Calu3 (cell line): Measurements from ENCODE around the gene YAF2. TPM values are rescaled to one million over a fixed set of nuclear protein-coding genes. Genes with fewer than 3 reads are reported as not detected.
"Not testable (repeated sequence)": the region's sequence is repeated elsewhere in the genome, so short reads cannot be mapped to it uniquely, and the experiment has no call there.

ENCODE experiments used
- BruUV-seq: library from RNA; stranded (reverse); fragments of 400-500 nt; replicated peaks from 2 replicates; lab custom pipeline; 2021; lab: Mats Ljungman, UMichigan
- CTCF ChIA-PET: fragments of 300-600 bp; sonication (Branson Sonifier 250); formaldehyde crosslinking; loops from one replicate; lab custom pipeline; 2022; ENCODE audit warnings: antibody characterized with exemption; lab: Charles Lee
- DNase-seq: peaks from one replicate; pipeline ENCODE4 v3.0.0; 2022
- H3K27ac Mint-ChIP-seq: one replicate; pipeline ENCODE4 v1.8.0; 2022; ENCODE audit warnings: mixed read lengths; ENCODE audit not compliant: unreplicated experiment
- H3K27me3 Mint-ChIP-seq: one replicate; pipeline ENCODE4 v1.8.0; 2022; ENCODE audit warnings: mixed read lengths; ENCODE audit not compliant: unreplicated experiment
- H3K36me3 Mint-ChIP-seq: one replicate; pipeline ENCODE4 v1.8.0; 2022; ENCODE audit warnings: mild to moderate bottlenecking, moderate library complexity, mixed read lengths; ENCODE audit not compliant: insufficient read depth, unreplicated experiment
- H3K4me1 Mint-ChIP-seq: one replicate; pipeline ENCODE4 v1.8.0; 2022; ENCODE audit warnings: mild to moderate bottlenecking, low read depth, mixed read lengths; ENCODE audit not compliant: unreplicated experiment
- H3K4me3 Mint-ChIP-seq: one replicate; pipeline ENCODE4 v1.8.0; 2022; ENCODE audit warnings: mild to moderate bottlenecking, low read depth, moderate library complexity, mixed read lengths; ENCODE audit not compliant: unreplicated experiment
- H3K9me3 Mint-ChIP-seq: one replicate; pipeline ENCODE4 v1.8.0; 2022; ENCODE audit warnings: low read depth, mixed read lengths; ENCODE audit not compliant: unreplicated experiment
- CTCF ChIP-seq: fragments of 200-600 bp; IDR thresholded peaks from one replicate; pipeline ENCODE4 v1.8.0; 2022; ENCODE audit warnings: antibody characterized with exemption; ENCODE audit not compliant: unreplicated experiment
- intact Hi-C: fragments of 100-400 bp; cut with micrococcal nuclease; formaldehyde crosslinking; loops from one replicate; pipeline ENCODE4 v1.10.0; 2022; ENCODE audit not compliant: unreplicated experiment
- total RNA-seq: library from RNA; stranded (reverse); gene quantifications from 2 replicates; pipeline ENCODE4 v1.2.3, GENCODE V29; 2022

The YAF2 gene
- total RNA-seq, 1 experiment from 2014 or later, result 18.9 TPM

GRCh38 chr12:42190376-42190775 lies 47.7 kb downstream of the YAF2 start:
- Mint-ChIP-seq H3K36me3 (peaks cover 5% of the 10 kb centered on the region), H3K27me3 (no peaks in the 10 kb centered on the region), H3K4me1 (peaks cover 14% of the 10 kb centered on the region), H3K27ac (no peak overlapping the region), H3K4me3 (no peak overlapping the region), H3K9me3 (no peaks in the 10 kb centered on the region)
- CTCF ChIA-PET, result interaction anchor here (0.6 kb wide), 1 partner anchor 16 kb away, joined by 4 read pairs; no protein-coding TSS in a partner anchor
- intact Hi-C loops, result no loop called here
- BruUV-seq, result no TSS peak
- no peak for DNase-seq
- TF ChIP-seq CTCF, result no peak

- H3K27me3 Mint-ChIP-seq, BruUV-seq, DNase-seq, intact Hi-C loops, H3K27ac Mint-ChIP-seq, H3K9me3 Mint-ChIP-seq, H3K4me3 Mint-ChIP-seq, H3K36me3 Mint-ChIP-seq: not testable (repeated sequence)
- CTCF ChIA-PET, result interaction anchor here (0.6 kb wide), 1 partner anchor 22 kb away, joined by 4 read pairs; no protein-coding TSS in a partner anchor
- H3K4me1 Mint-ChIP-seq, result peaks cover 11% of the 10 kb centered on the region
Observed at GRCh38 chr12:42188275-42188674, 49.8 kb downstream of the YAF2 start.

- CTCF ChIA-PET, result interaction anchor here (0.6 kb wide), 1 partner anchor 22 kb away, joined by 4 read pairs; no protein-coding TSS in a partner anchor
- intact Hi-C loops, result no loop called here
- peaks cover 5% of the 10 kb centered on the region for H3K36me3 Mint-ChIP-seq
- H3K4me1 Mint-ChIP-seq, result peaks cover 11% of the 10 kb centered on the region
- H3K4me3 Mint-ChIP-seq, result no peak overlapping the region
- no peaks in the 10 kb centered on the region for H3K9me3 Mint-ChIP-seq
- no peak overlapping the region for H3K27ac Mint-ChIP-seq
- H3K27me3 Mint-ChIP-seq, result no peaks in the 10 kb centered on the region
- DNase-seq, result no peak
- no TSS peak for BruUV-seq
- no peak for TF ChIP-seq CTCF
Observed at GRCh38 chr12:42187799-42188198, 50.2 kb downstream of the YAF2 start.

- no peak for DNase-seq
- H3K4me1 Mint-ChIP-seq, result peaks cover 11% of the 10 kb centered on the region
- H3K9me3 Mint-ChIP-seq, result no peaks in the 10 kb centered on the region
- no TSS peak for BruUV-seq
- H3K27me3 Mint-ChIP-seq, result no peaks in the 10 kb centered on the region
- CTCF ChIA-PET, result no interaction called here
- TF ChIP-seq CTCF, result no peak
- no peak overlapping the region for H3K27ac Mint-ChIP-seq
- intact Hi-C loops, result no loop called here
- peaks cover 5% of the 10 kb centered on the region for H3K36me3 Mint-ChIP-seq
- H3K4me3 Mint-ChIP-seq, result no peak overlapping the region
Observed at GRCh38 chr12:42186793-42187192, 51.3 kb downstream of the YAF2 start.

GRCh38 chr12:42182394-42182793 lies 55.7 kb downstream of the YAF2 start:
- CTCF ChIA-PET, result no interaction called here
- TF ChIP-seq CTCF, result no peak

More at GRCh38 chr12:42182394-42182793, 55.7 kb downstream of the YAF2 start:
- no peaks in the 10 kb centered on the region for H3K9me3 Mint-ChIP-seq
- intact Hi-C loops, result no loop called here
- BruUV-seq, result no TSS peak
- H3K27ac Mint-ChIP-seq, result no peak overlapping the region
- no peak for DNase-seq
- no peaks in the 10 kb centered on the region for H3K27me3 Mint-ChIP-seq
- H3K36me3 Mint-ChIP-seq, result peaks cover 5% of the 10 kb centered on the region
- H3K4me3 Mint-ChIP-seq, result no peak overlapping the region
- no peaks in the 10 kb centered on the region for H3K4me1 Mint-ChIP-seq
